NCI-H82 treated with DMSO at 0.1 percent for 48 hours (cell line): ENCODE results near the gene RAB3C.

ENCODE experiments used
- DNase-seq: peaks from one replicate; lab custom pipeline; 2025; ENCODE audit not compliant: unreplicated experiment; lab: John Stamatoyannopoulos, UW

RAB3C gene

GRCh38 chr5:58816181-58816731 lies 233.4 kb downstream of the RAB3C start:
- DNase-seq, result peak; percentile 74

GRCh38 chr5:58818465-58818864 lies 235.6 kb downstream of the RAB3C start:
- DNase-seq, result peak; percentile 61

GRCh38 chr5:58825441-58825840 lies 242.6 kb downstream of the RAB3C start:
- no peak for DNase-seq

- no peak for DNase-seq
Measured at GRCh38 chr5:58825899-58826298, 243.0 kb downstream of the RAB3C start.

GRCh38 chr5:58827463-58827862 lies 244.6 kb downstream of the RAB3C start:
- no peak for DNase-seq

GRCh38 chr5:58828258-58828657 lies 245.4 kb downstream of the RAB3C start:
- no peak for DNase-seq

GRCh38 chr5:58834242-58835225 lies 251.7 kb downstream of the RAB3C start:
- DNase-seq, result peak; percentile 37

- DNase-seq, result no peak
Measured at GRCh38 chr5:58836351-58836750, 253.5 kb downstream of the RAB3C start.

GRCh38 chr5:58838729-58839128 lies 255.9 kb downstream of the RAB3C start:
- no peak for DNase-seq

GRCh38 chr5:58842852-58843251 lies 260.0 kb downstream of the RAB3C start:
- DNase-seq, result no peak

- no peak for DNase-seq
Measured at GRCh38 chr5:58844395-58844794, 261.5 kb downstream of the RAB3C start.

GRCh38 chr5:58847041-58847440 lies 264.2 kb downstream of the RAB3C start:
- DNase-seq, result no peak

- DNase-seq, result no peak
Measured at GRCh38 chr5:58849223-58849622, 266.3 kb downstream of the RAB3C start.

GRCh38 chr5:58849921-58850667 lies 267.2 kb downstream of the RAB3C start:
- peak; percentile 28 for DNase-seq

- no peak for DNase-seq
Measured at GRCh38 chr5:58851153-58851552, 268.3 kb downstream of the RAB3C start.

- no peak for DNase-seq
Measured at GRCh38 chr5:58851571-58851970, 268.7 kb downstream of the RAB3C start.

- DNase-seq, result no peak
Measured at GRCh38 chr5:58852566-58852965, 269.7 kb downstream of the RAB3C start.

- no peak for DNase-seq
Measured at GRCh38 chr5:58854441-58854840, 271.6 kb downstream of the RAB3C start.

- DNase-seq, result no peak
Measured at GRCh38 chr5:58855851-58856739, 273.2 kb downstream of the RAB3C start.

- no peak for DNase-seq
Measured at GRCh38 chr5:58857609-58858008, 274.7 kb downstream of the RAB3C start.

- DNase-seq, result no peak
Measured at GRCh38 chr5:58860680-58861079, 277.8 kb downstream of the RAB3C start.
